Stimulated activated CD8-positive, alpha-beta memory T cell treated with anti-CD3 and anti-CD28 coated beads, Interleukin-12 subunit alpha, Interleukin-12 subunit beta, amount 100 ng/mL, for 1 hour (primary cell): Measurements from ENCODE around the gene RBMY1B.
"Not testable (repeated sequence)": the region's sequence is repeated elsewhere in the genome, so short reads cannot be mapped to it uniquely, and the experiment has no call there.

Experiments used
- DNase-seq: peaks from one replicate; pipeline ENCODE4 v3.0.0-alpha.2; 2020; ENCODE audit warnings: low read depth

The RBMY1B gene

GRCh38 chrY:21511038-21511437 is at the start of gene RBMY1B:
TSS of gene RBMY1B (plus strand) at chrY:21511338. CDS start at chrY:21513351, 2,013 bp downstream.
- not testable (repeated sequence) for DNase-seq

GRCh38 chrY:21462915-21463314 is 48.2 kb upstream of the RBMY1B start:
- DNase-seq = not testable (repeated sequence)

GRCh38 chrY:21482967-21483366 is 28.2 kb upstream of the RBMY1B start:
- DNase-seq = no peak

- not testable (repeated sequence) for DNase-seq
Measured at GRCh38 chrY:21534579-21534978, 23.4 kb downstream of the RBMY1B start, which contains the start of gene RBMY1A1. TSS of gene RBMY1A1 (plus strand) at chrY:21534879. CDS start at chrY:21536892, 2,013 bp downstream.

- not testable (repeated sequence) for DNase-seq
Measured at GRCh38 chrY:21559316-21559984, 48.3 kb downstream of the RBMY1B start.
